NCI-H146 treated with DMSO at 0.1 percent for 48 hours (cell line): ENCODE data around the gene KLHL42.

Experiments
- DNase-seq: peaks from one replicate; lab custom pipeline; 2025; ENCODE audit not compliant: unreplicated experiment; lab: John Stamatoyannopoulos, UW

The KLHL42 gene

DNA sequence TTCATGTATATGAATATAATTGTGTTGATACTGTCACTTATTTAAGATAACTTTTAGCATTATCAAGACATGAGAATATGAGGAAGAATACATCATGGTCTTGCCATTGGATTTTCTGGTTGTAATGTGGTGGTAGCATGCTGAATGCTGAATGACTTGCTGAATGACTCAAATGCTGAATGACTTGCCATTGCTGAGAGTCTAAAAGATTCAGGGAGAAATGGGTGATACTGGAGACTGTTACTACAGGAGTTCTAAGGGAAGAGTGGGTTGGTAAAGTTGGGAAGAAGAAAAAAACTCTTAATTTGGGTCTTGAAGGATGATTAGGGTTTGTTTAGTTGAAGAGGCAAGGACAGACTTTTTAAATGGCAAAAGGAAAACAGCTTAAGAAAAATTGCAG is 72.1 kb downstream of the KLHL42 start:
- no peak for DNase-seq
